HG03354 (cell line): ENCODE data around the gene CCDC183.
"Not testable (repeated sequence)": the region's sequence is repeated elsewhere in the genome, so short reads cannot be mapped to it uniquely, and the experiment has no call there.

ENCODE experiments used
- ATAC-seq: cut with Tn5 transposase; IDR thresholded peaks from one replicate; pipeline ENCODE4 v1.9.1; 2021; ENCODE audit warnings: mild to moderate bottlenecking; ENCODE audit not compliant: unreplicated experiment, poor library complexity, severe bottlenecking

Gene CCDC183

DNA sequence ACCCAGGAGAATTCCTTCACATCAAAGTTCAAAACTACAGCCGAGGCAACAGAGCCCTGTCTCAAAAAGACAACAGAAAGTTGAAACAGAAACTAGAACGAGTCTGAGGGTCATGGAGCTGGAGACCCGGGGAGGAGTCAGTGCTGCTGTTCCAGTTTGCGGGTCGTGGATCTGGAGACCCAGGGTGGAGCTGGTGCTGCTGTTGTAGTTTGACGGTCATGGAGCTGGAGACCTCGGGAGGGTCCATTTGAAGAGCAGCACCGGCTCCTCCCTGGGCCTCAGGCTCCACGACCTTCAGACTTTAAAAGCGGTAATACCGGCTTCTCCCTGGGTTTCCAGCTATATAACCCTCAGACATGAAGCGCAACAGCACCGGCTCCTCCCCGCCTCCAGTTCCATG is 18.8 kb upstream of the CCDC183 start:
- ATAC-seq = no peak

DNA sequence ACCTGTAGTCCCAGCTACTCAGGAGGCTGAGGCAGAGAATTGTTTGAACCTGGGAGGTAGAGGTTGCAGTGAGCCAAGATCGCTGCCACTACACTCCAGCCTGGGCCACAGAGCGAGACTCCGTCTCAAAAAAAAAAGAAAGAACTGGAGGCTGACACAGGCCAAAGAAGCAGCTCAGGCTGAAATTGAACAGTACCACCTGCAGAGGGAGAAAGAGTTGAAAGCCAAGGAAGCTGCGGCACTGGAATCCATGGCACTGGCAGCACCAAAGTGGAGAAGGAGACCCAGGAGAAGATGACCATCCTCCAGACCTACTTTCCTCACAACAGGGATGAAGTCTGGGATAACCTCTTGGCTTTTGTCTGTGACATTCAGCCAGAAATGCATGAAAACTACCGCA is 16.3 kb upstream of the CCDC183 start:
- ATAC-seq = no peak

DNA sequence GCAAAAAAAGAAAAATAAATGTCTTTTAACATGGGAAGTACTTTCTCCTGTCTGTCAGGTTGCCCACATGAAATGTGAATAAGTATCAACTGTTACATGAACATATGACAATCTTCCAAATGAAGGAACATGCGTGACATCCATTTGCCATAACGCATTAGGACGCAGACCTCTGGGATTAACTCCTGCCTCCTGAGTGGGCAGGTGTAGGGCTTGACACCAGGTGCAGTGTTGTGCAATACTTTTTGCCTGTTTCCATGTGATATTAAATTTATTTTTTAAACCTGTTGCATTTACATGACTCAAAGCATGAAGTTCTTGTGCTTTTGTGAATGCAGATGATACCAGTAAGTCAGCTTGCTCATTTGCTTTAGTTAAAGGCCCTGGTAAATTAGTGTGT is 13.7 kb upstream of the CCDC183 start:
- no peak for ATAC-seq

DNA sequence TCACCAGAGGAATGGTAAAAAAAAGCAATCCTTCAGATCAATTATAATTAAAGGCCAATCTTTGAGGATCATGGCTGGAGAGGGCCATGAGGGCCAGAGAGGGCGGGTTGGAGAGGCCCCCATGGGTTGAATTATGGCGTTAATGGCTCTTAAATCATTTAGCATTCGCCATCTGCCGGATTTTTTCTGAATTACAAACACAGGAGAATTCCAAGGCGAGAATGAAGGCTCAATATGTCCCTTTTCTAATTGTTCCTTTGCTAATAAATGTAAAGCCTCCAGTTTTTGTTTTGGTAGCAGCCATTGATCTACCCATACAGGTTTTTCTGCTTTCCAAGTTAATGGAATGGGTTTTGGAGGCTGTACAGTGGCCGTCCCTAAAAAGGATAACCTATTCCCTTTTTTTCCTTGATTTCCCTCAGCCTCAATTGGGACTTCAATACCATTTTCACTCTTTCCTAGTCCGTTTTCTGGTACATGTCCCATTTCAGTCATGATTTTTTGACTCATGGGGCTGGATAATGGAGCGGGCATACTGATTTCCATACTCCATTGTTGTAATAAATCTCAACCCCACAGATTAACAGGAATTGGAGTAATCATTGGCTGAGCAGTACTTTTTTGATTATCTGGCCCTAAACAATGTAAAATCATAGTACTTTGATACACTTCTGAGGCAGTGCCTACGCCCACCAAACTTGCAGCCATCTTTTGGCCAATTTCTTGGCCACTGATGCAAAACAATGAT is 11.7 kb upstream of the CCDC183 start:
- ATAC-seq = no peak

DNA sequence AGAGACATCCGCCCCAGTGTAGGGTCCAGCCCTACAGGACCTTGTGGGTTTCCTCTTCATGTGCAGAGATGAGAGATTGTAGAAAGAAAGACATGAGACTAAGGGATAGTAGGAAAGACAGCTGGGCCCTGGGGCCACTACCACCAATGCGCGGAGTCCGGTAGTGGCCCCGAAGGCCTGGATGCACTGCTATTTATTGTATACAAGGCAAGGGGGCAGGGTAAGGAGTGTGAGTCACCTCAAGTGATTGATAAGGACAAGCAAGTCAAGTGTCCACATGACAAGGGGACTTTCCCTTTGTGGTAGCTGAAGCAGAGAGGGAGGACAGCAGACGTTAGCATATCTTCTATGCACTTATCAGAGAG is 11.2 kb upstream of the CCDC183 start:
- ATAC-seq = no peak

DNA sequence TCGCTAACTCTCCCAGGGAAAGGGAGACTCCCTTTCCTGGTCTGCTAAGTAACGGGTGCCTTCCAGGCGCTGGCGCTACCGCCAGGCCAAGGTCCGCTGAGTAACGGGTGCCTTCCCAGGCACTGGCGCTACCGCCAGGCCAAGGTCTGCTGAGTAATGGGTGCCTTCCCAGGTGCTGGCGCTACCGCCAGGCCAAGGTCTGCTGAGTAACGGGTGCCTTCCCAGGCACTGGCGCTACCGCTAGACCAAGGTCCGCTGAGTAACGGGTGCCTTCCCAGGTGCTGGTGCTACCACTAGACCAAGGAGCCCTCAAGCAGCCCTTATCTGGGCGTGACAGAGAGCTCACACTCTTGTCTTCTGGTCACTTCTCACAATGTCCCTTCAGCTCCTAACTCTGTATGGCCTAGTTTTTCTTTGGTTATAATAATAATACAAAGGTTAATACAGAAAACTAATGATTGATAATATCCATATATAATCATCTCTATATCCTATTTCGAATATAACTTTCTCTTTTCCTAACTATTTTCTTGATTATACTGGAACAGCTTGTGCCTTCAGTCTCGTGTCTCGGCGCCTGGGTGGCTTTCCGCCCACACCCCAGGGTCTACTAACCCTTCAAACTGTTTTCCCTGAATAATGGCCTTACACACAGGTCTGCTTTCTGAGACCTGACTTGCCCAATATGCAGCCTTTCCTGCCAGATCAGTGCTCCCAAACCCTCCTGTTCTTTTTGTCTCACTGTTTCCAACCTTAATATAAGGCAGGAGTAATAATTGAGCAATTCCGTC is 10.4 kb upstream of the CCDC183 start:
- ATAC-seq = not testable (repeated sequence)

DNA sequence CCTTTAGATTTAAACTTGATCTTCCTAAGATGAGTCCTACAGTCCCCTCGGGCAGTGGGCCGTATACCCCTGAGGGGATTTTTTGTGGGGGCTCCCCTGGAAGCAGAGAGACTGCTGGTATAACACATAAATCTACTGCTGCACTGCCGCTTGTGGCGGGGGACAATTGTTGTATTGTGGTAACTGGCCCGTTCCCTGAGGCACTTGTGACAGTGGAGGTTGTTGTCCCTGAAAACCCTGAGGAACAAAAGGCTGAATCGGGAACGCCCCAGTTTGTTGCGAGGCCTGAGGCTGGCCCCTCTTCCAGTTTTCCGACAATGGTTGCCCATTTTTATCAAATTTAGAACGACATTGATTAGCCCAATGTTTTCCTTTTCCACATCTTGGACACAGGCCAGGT is 9.7 kb upstream of the CCDC183 start:
- ATAC-seq = no peak

DNA sequence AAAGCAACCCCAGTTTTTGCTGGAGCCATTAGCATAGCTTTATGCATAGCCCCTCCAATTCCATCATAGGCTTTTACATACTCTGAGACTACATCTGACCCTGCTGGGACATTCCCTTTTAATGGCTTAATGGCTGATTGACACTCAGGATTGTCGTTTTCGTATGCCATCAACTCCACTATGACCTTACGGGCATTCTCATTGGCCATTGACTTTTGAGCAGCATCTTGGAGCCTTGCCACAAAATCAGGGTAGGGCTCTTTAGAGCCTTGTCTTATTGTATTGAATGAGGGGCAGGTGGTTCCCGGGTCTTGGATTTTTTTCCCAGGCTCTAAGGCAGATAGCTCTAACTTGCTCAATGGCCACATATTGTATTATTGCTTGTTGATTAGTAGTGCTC is 9.2 kb upstream of the CCDC183 start:
- ATAC-seq = not testable (repeated sequence)

DNA sequence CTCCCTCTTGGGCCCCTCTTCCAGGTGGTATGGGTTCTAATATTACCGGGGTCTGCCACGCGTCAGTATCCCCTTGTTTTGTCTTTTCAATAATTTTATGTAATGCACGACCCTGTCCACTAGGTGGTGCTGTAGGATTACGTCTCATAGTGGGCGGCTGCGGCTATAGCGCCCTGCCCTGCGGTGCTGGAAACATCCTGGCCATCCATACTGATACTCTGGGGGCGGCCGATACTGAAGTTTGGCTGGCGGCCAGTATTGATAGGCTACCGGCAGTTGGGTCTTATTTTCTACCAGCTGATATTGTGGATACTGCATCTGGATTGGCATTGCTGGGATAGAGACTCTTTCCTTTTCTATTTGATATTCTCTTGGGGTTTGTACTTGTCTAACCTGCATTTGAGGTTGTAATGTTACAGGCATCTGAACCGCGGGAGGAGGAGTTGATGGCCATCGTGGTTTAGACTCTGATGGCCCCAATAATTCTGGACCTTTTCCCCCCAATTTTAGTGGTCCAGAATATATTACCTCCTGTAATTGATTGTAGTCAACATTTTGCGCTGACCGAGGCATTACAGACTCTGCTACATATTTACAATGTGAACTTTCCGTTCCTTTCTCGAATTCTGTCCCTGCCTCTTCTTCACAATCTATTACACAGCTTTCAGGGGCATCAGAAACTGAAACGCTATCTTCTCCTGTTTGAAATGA is 8.3 kb upstream of the CCDC183 start:
- no peak for ATAC-seq

DNA sequence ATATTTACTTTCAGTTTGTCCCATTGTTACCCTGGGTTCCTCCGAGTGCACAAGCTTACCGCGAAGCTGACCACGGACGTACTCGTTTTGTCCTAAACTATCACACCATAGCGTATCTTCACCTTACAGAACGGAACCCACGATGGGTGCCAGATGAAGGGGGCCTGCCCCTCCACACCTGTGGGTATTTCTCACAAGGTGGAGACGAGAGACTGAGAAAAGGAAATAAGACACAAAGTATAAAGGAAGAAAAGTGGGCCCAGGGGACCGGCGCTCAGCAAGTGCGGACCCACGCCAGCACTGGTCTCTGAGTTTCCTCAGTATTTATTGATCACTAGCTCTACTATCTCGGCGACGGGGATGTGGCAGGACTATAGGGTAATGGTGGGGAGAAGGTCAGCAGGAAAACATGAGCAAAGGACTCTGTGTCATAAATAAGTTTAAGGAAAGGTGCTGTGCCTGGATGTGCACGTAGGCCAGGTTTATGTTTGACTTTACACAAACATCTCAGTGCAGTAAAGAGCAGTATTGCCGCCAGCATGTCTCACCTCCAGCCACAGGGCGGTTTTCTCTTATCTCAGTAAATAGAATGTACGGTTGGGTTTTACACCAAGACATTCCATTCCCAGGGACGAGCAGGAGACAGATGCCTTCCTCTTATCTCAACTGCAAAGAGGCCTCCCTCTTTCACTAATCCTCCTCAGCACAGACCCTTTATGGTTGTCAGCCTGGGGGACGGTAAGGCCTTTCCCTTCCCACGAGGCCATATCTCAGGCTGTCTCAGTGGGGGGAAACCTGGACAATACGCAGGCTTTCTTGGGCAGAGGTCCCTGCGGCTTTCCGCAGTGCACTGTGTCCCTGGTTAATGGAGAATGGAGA is 7.3 kb upstream of the CCDC183 start:
- ATAC-seq = not testable (repeated sequence)

DNA sequence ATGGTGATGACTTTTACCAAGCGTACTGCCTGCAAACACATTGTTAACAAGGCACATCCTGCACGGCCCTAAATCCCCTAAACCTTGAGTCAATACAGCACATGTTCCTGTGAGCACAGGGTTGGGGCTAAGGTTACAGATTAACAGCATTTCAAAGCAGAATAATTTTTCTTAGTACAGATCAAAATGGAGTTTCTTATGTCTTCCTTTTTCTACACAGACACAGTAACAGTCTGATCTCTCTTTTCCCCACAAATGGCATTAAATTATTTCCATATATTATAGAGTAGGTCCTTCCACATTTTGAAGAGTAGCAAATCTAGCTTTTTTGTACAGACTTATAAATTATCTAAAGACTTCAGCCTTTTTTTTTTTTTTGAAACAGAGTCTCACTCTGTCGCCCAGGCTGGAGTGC is 6.6 kb upstream of the CCDC183 start:
- ATAC-seq = no peak

DNA sequence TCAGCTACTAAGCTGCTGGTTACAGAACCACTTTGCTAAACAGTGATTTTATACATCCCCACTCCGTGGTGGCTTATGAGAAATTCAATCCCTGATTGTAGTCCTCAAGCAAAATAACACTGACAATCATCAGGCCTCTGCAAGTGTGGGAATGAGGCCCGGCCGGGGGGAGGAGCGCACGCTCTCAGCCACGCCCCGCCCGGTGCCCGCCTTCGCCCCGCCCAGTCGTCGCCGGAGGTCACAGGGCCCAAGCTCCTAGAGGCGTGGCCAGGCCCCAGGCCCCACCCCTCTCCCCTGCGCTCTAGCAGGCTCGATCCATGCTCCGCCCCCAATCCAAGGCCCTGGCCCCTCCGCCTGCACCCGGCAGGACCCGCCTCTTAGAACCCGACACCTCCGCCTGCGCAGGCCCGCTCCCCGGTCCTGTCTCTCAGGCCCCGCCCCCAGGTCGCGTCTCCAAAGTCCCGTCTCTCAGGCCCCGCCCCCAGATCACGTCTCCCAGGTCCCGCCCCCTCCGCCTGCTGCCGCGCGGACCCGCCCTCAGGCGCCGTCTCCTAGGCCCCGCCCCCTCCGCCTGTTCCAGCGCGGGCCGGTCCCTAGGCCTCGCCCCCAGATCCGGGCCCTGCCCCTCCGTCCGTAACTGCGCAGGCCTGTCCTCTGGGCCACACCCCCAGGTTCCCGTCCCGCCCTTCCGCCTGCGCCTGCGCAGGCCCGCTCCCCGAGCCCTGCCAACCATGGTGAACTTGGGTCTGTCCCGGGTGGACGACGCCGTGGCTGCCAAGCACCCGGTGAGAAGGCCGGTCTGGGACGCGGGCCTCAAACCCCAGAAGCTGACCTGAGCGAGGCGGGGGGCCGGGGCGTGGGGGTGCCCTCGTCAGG is 5.3 kb upstream of the CCDC183 start, which contains the start of gene TMEM141:
Gene TMEM141 (plus strand): TSS at position 705 of the 876 bp plus-strand sequence. CDS start 27 bp downstream, at position 732.
- peak; percentile 84 for ATAC-seq

DNA sequence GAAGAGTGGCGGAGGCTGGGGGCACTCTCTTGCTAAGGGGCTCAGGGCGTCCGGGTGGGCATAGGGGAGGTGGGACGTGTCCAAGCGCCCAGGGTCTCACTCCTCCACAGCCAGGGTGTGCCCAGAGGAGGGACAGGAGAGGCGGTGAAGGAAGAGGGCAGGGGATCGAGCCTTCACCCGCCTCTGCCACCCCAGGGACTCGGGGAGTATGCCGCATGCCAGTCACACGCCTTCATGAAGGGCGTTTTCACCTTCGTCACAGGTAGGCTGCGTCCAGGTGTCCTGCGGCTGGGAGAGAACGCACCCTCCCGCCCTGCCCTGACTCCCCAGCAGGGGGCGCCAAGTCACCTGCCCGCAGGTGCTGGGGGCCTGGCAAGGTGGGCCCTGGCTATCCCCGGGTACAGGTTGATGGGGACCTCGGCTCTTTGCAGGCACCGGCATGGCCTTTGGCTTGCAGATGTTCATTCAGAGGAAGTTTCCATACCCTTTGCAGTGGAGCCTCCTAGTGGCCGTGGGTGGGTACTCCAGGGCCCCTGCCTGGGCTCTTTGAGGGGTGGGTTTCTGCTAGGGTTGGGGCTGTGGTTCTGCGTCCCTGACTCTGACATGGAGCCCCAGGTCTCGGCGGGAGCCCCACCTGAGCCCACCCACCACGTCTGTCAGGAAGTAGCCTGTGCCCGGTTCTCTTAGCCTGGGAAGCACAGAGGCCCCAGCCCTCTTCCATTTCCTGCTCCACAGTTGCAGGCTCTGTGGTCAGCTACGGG is 4.4 kb upstream of the CCDC183 start:
- ATAC-seq = peak; percentile 18

DNA sequence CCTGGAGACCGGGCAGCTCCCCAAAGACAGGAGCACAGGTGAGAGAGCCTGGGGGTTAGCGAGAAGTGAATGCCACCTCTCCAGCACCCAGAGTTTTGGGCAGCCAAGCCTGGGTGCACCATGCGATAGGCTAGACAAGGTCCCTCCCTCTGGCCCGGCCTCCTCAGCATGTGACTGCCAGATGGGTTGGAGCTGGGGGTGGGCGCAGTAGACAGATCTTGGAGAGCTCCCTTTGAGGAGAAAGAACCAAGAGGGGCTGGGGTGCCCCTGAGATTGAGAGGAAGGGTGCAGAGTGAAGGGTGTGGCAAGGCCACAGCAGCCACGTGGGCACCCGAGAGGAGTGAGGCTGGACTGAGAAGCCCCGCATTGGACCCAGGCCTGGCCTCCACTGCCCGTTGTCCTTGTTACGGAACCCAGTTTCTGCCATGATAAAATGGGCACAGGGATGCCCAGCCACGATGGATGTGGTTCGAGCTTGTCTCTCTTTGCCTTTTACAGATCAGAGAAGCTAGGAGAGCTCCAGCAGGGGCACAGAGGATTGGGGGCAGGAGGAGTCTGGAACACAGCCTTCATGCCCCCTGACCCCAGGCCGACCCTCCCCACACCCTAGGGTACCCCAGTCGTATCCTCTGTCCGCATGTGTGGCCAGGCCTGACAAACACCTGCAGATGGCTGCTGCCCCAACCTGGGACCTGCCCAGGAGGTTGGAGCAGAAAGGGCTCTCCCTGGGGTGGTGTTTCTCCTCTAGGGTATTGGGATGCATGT is 3.6 kb upstream of the CCDC183 start:
- no peak for ATAC-seq

DNA sequence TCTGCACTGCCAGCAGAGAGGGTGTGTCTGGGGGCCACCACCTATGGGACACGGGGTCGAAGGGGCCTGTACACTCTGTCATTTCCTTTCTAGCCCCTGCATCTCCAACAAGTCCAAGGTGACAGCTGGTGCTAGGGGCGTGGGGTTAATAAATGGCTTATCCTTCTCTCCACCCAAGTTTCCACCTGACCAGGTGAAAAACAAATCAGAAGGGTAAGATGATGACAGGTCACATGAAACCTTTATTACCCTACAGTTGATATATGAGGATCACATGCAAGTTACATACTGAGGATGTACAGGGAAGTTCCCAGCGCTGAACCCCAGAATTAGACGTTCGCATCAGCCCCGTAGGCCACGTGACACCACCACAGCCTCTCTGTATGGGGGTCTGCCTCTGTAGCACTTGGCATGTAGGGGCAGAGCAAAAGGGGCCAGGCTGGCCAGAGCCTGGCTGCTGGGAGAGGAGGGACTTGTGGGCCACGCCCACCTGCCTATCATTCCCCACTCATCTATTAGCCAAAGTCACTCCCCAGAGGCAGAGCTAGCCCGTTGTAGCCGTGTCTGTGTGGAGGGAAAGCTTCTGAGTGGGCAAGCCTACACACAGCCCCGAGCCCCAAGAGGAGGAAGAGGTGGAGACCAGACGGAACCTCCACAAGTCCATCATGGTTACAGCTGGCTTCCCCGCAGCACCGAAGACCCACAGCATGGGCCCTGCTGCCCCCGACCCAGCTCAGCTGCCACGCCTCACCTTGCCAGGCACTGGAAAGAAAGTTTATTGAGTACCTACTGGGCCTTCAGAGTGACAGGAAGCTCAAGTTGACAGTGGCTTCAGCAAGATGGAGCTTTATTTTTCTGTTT is 2.8 kb upstream of the CCDC183 start:
- ATAC-seq = no peak

DNA sequence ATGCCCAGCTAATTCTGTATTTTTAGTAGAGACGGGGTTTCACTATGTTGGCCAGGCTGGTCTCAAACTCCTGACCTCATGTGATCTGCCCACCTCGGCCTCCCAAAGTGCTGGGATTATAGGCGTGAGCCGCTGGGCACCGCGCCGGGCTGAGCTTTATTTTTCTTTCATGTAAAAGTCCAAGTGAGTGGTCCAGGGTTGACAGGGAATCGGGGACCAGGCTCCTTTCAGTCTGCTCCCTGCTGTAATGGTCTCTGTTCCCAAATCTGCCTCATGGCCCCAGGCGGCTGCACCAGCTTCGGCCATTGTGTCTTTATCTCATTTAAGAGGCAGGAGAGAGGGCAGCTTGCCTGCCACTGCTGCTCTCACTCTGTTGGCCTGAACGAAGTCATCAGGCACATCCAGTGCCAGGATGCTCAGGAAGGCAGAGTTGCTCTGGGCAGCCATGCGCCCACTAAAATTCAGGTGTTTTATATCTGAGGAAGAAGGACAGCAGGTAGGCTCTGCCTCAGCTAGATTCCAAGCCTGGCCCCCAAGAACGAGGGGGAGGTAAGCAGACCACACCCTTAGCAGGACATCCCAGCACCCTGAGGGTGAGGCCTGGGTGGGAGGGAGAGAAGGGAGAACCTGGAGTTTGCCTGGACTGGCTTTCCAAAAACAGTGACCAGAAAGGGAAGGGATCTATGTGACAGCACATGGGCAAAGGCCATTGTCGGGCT is 1.7 kb upstream of the CCDC183 start:
- ATAC-seq = no peak
